CD4-positive, alpha-beta T cell (primary cell): ENCODE results near the gene IFITM5. TPM values are rescaled to one million over a fixed set of nuclear protein-coding genes. Genes with fewer than 3 reads are reported as not detected.

ENCODE experiments used
- ATAC-seq: fragments of 200-7000 bp; cut with Tn5 transposase; one replicate; pipeline ENCODE4 v1.10.0; 2022; ENCODE audit warnings: mild to moderate bottlenecking; ENCODE audit not compliant: poor library complexity
- CTCF ChIA-PET: fragments of 350-600 bp; sonication (Branson Sonifier 250); formaldehyde crosslinking; loops from one replicate; lab custom pipeline; 2021; ENCODE audit warnings: antibody characterized with exemption, inconsistent platforms; lab: Charles Lee
- POLR2A ChIA-PET: fragments of 350-600 bp; sonication (Branson Sonifier 250); formaldehyde crosslinking; loops from one replicate; lab custom pipeline; 2021; ENCODE audit warnings: antibody characterized with exemption, inconsistent platforms; lab: Charles Lee
- DNase-seq, 14 experiments: peaks; one replicate each; pipeline ENCODE4 v3.0.0-alpha.2; 2013 to 2020; ENCODE audit warnings: mixed read lengths in 2 of 14
- H3K27ac ChIP-seq, 2 donors: one replicate each; pipeline versions ENCODE4 v1.5.1 to v1.7.0; 2013; ENCODE audit warnings: low read length in 2 of 2, low read depth in 1 of 2, mild to moderate bottlenecking in 1 of 2
- H3K27me3 ChIP-seq, 2 experiments: 1 replicate in 1 of 2; 2 replicates in 1 of 2; pipeline versions ENCODE4 v1.6.1 to v1.7.0; 2013; ENCODE audit warnings: low read length in 2 of 2, control low read depth in 1 of 2, mild to moderate bottlenecking in 1 of 2, moderate library complexity in 1 of 2; ENCODE audit not compliant: insufficient read depth in 2 of 2, control insufficient read depth in 1 of 2
- H3K36me3 ChIP-seq: one replicate; pipeline ENCODE4 v1.6.1; 2013; ENCODE audit warnings: low read length, control low read depth; ENCODE audit not compliant: insufficient read depth
- H3K4me1 ChIP-seq: one replicate; pipeline ENCODE4 v1.6.1; 2013; ENCODE audit warnings: low read length, control low read depth; ENCODE audit not compliant: insufficient read depth
- H3K4me3 ChIP-seq: one replicate; pipeline ENCODE4 v1.5.1; 2013; ENCODE audit warnings: mild to moderate bottlenecking, low read length, moderate library complexity
- H3K9me3 ChIP-seq, 2 experiments: 1 replicate in 1 of 2; 2 replicates in 1 of 2; pipeline versions ENCODE4 v1.6.1 to v1.7.0; 2013; ENCODE audit warnings: low read length in 2 of 2, mild to moderate bottlenecking in 2 of 2, control low read depth in 1 of 2, moderate library complexity in 1 of 2; ENCODE audit not compliant: control insufficient read depth in 1 of 2, insufficient read depth in 1 of 2
- H3K27ac Mint-ChIP-seq: one replicate; pipeline ENCODE4 v1.8.0; 2020; ENCODE audit warnings: mixed read lengths
- H3K27me3 Mint-ChIP-seq: one replicate; pipeline ENCODE4 v1.8.0; 2021; ENCODE audit warnings: mixed read lengths
- H3K36me3 Mint-ChIP-seq: one replicate; pipeline ENCODE4 v1.8.0; 2021; ENCODE audit warnings: low read depth, mixed read lengths
- H3K4me1 Mint-ChIP-seq: one replicate; pipeline ENCODE4 v1.8.0; 2021; ENCODE audit warnings: low read depth, mixed read lengths
- H3K4me3 Mint-ChIP-seq: one replicate; pipeline ENCODE4 v1.8.0; 2020; ENCODE audit warnings: mild to moderate bottlenecking, mixed read lengths
- H3K9me3 Mint-ChIP-seq: one replicate; pipeline ENCODE4 v1.8.0; 2020; ENCODE audit warnings: mixed read lengths
- intact Hi-C, 2 experiments: fragments of 100-400 bp; cut with DNase I in 1 of 2; cut with micrococcal nuclease in 1 of 2; formaldehyde crosslinking; loops; one replicate each; pipeline versions ENCODE4 v1.15.1 to v1.9.0; 2023 to 2025; cut with DNase I, micrococcal nuclease
- total RNA-seq, 174 experiments: library from RNA in 2 of 174; stranded (reverse) in 2 of 174; gene quantifications; one replicate each; pipeline ENCODE4 v1.2.3 and lab custom pipeline; 2021 to 2026
- TF ChIP-seq, protein P1 (sequence below): fragments of 200-600 bp; IDR thresholded peaks from one replicate; pipeline ENCODE4 v1.8.0; 2022; ENCODE audit warnings: antibody characterized with exemption, mild to moderate bottlenecking

IFITM5 gene
- total RNA-seq, 2 experiments from 2014 or later: not detected

DNA sequence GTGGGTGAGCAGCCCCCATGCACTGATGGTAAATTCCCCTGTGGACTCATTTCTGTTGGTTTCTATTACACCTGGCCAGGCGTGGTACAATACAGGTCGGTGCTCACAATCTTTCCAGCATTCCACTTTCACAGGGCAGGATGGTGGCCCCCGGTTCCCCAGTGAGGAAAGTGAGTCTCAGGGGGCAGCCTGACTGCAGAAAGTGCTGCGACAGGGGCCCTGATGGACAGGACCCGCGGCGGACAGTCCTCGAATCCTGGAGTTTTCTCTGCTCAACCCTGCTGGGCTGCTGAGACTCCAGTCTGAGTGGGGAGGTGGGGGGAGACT, 13.5 kb downstream of the IFITM5 start:
- peak overlapping the region; percentile 93 for H3K27ac Mint-ChIP-seq
- H3K36me3 Mint-ChIP-seq: peaks cover 37% of the 10 kb centered on the region
- no peaks in the 10 kb centered on the region for H3K9me3 ChIP-seq
- POLR2A ChIA-PET: interaction anchor here (3.3 to 6.9 kb wide), 3 partner anchors 8 to 79 kb away, joined by 32 to 148 read pairs (median 94); partner anchors contain the start of genes BET1L, NLRP6 and RIC8A
- peak overlapping the region; percentile 45 for H3K4me3 Mint-ChIP-seq
- intact Hi-C loops: loop anchor here (2.0 to 5.0 kb wide), 3 partner anchors 15 to 49 kb away; partner anchors contain the start of genes PSMD13 (in 1 of the 2) and SIRT3 (in 1 of the 2)
- H3K27me3 Mint-ChIP-seq: peaks cover 17% of the 10 kb centered on the region
- peaks cover 62% of the 10 kb centered on the region for H3K4me1 ChIP-seq
- peaks cover 52% of the 10 kb centered on the region for H3K4me1 Mint-ChIP-seq
- H3K4me3 ChIP-seq: no peak overlapping the region
- peak overlapping the region in 1 of 2 donors; percentile 98 for H3K27ac ChIP-seq
- TF ChIP-seq, protein P1, sequence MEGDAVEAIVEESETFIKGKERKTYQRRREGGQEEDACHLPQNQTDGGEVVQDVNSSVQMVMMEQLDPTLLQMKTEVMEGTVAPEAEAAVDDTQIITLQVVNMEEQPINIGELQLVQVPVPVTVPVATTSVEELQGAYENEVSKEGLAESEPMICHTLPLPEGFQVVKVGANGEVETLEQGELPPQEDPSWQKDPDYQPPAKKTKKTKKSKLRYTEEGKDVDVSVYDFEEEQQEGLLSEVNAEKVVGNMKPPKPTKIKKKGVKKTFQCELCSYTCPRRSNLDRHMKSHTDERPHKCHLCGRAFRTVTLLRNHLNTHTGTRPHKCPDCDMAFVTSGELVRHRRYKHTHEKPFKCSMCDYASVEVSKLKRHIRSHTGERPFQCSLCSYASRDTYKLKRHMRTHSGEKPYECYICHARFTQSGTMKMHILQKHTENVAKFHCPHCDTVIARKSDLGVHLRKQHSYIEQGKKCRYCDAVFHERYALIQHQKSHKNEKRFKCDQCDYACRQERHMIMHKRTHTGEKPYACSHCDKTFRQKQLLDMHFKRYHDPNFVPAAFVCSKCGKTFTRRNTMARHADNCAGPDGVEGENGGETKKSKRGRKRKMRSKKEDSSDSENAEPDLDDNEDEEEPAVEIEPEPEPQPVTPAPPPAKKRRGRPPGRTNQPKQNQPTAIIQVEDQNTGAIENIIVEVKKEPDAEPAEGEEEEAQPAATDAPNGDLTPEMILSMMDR: no peak
- CTCF ChIA-PET: interaction anchor here (3.8 kb wide), 1 partner anchor 35 kb away, joined by 19 read pairs; no protein-coding TSS in a partner anchor
- H3K27me3 ChIP-seq: peaks cover 10 to 18% of the 10 kb centered on the region in 2 experiments
- H3K36me3 ChIP-seq: no peaks in the 10 kb centered on the region
- ATAC-seq (no peak), DNase-seq (peak in 1 of 14 experiments; percentile 27)
- H3K9me3 Mint-ChIP-seq: no peaks in the 10 kb centered on the region

DNA sequence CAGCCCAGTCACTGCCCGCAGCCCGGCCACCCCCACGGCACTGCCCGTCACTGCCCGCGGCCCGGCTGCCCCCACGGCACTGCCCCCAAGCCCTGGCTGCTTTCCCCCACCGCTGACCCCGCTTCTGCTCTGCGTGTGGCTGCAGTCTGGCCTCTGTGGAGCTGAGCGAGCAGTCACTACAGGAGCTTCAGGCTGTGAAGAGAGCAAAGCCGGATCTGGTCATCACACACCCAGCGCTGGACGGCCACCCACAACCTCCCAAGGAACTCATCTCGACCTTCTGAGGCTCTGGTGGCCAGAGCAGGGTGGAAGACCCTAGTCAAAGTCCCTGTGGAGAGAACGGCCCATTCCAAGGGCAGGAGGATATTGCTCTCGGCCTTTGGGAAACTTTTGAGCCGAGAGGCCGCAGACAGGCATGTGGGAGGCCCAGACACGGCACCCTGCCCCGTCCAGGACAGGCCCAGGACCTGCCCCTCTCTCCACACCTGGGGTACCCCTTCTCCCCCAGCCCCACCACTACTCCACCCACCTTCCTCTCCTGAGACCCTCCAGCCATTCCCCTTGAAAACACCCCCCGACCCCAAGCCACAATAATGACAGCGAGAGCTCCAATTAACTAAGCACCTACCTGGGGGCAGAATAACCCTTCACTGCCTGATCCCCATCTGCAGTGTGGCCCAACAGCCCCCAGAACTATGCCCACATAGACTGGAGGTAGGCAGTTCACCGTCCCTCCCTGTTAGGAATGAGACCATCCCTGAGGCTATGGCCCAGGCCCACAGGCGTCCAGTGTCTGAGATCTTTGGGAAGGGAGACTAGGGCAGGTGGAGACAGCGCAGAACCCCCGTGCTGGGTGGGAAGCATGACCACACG, 14.1 kb downstream of the IFITM5 start:
- Mint-ChIP-seq H3K9me3 (no peaks in the 10 kb centered on the region), H3K4me3 (peak overlapping the region; percentile 45), H3K27me3 (peaks cover 17% of the 10 kb centered on the region), H3K36me3 (peaks cover 38% of the 10 kb centered on the region), H3K4me1 (peaks cover 49% of the 10 kb centered on the region), H3K27ac (peak overlapping the region; percentile 93)
- POLR2A ChIA-PET: interaction anchor here (1.3 to 6.9 kb wide), 4 partner anchors 7 to 78 kb away, joined by 3 to 148 read pairs (median 63); partner anchors contain the start of genes BET1L, NLRP6 and RIC8A
- TF ChIP-seq, protein P1: no peak
- no peaks in the 10 kb centered on the region for H3K9me3 ChIP-seq
- peaks cover 63% of the 10 kb centered on the region for H3K4me1 ChIP-seq
- intact Hi-C loops: loop anchor here (2.0 to 5.0 kb wide), 3 partner anchors 14 to 48 kb away; partner anchors contain the start of genes PSMD13 (in 1 of the 2) and SIRT3 (in 1 of the 2)
- CTCF ChIA-PET: no interaction called here
- ATAC-seq (no peak), DNase-seq (peak in 3 of 14 experiments; percentile 0 to 30 (median 2))
- no peak overlapping the region for H3K4me3 ChIP-seq
- H3K27ac ChIP-seq: peak overlapping the region in 1 of 2 donors; percentile 98
- peaks cover 10 to 18% of the 10 kb centered on the region in 2 experiments for H3K27me3 ChIP-seq
- H3K36me3 ChIP-seq: no peaks in the 10 kb centered on the region
